ENCODE data around the gene SLC9A3. TPM values are rescaled to one million over a fixed set of nuclear protein-coding genes. Genes with fewer than 3 reads are reported as not detected.

SLC9A3 gene
- total RNA-seq: 2.2 and 3.2 TPM in 2 replicates

DNA sequence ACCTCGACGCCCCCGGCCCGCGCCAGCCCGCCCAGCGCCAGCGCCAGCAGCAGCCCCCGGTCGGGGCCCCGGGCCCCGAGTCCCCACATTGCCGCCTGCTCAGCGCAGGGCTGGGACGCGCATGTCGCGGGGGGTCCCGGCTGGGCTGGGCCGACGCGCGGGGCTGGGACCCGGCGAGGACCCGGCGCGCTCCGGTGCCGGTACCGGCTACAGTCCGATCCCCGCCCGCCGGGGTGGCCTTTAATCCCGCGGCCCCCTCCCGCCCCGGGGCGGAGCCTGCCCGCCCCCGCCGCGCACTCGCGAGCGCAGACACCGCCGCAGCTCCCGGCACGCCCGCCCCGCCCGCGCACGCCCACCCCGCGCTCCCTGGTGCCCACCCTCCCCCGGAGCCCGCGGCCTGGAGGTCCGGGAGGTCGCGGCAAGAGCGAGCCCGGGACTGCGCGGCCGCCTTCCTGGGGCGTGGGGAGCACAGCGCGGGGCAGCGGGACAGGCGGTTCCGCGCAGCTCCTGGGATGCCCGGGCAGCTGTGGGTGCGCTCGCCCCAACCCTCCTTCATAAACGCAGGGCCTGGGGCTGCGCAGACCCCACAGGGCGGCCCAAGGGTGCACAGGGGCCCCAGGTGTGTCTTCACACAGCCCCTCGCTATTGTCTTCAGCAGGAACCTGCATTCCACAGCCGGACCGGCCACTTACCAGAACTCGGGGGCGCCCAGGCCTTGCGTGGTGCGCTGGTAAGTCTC, at the start of gene SLC9A3:
TSS of gene SLC9A3 (minus strand) at position 216 of the 739 bp plus-strand sequence.

DNA sequence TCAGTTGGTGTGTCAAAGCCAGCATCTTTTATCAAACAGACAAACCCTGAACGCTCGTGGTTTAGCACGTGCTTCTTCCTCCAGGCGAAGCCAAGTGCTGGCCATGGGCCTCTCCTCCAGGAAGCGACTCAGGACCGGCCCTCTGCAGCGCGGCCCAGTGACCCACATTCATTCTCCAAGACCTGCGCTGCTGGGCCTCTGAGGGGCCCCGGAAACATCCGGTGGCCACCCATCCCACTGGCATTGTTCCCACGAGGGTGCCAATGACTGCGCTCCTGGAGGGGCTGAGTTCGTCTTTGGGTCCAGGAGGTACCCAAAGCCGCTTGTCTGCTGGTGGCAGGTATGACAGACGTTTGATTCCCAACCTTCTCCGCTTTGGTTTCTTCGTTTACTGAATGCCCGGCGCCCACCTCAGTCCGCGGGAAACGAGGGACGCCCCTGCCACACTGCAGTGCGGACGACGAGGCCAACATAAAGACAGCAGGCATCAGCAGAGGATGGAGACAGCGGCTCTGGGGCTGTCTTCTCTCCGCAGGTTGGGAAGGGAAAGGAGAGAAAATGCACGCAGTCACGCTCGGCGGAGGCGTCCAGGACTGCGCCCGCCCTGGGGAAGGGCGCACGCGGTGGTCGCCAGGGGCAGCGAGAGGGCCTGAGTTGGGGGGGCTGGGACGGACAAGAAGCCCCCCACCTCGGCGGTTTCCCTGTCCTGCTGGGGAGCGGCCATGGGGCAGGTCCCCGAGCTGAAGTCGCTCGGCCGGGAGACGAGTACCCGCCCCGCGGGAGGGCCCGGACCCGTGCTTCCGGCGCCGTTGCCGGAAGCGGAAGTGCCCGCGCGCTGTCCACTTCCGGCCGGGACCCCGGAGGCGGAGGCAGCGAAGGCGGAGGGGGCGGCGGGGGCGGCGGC, 81.7 kb downstream of the SLC9A3 start, which contains the start of gene EXOC3:
TSS of gene EXOC3 (plus strand) at position 842 of the 904 bp plus-strand sequence. CDS start 3,030 bp downstream, outside the sequence.

Other genes with a start within 250 kb of the SLC9A3 start
- 3.1 and 16.0 TPM in 2 replicates for gene AHRR, start 202.7 kb downstream of the SLC9A3 start, total RNA-seq
- 20.9 and 21.7 TPM in 2 replicates for gene EXOC3, start 81.3 kb downstream of the SLC9A3 start, total RNA-seq
- 1.2 and 4.3 TPM in 2 replicates for gene CEP72, start 87.9 kb upstream of the SLC9A3 start, total RNA-seq
- 0.17 and 0.35 TPM in 2 replicates for gene TPPP, start 168.9 kb upstream of the SLC9A3 start, total RNA-seq

All from pericardium fibroblast (primary cell).